ENCODE measurements around the gene SYNDIG1.
A peak's percentile ranks its signal among the peaks of the same experiment; 100 is the strongest.

Gene SYNDIG1

GRCh38 chr20:24658920-24659660 is 189.7 kb downstream of the SYNDIG1 start:
- DNase-seq (ENCODE audit: low spot score), result no peak

DNA sequence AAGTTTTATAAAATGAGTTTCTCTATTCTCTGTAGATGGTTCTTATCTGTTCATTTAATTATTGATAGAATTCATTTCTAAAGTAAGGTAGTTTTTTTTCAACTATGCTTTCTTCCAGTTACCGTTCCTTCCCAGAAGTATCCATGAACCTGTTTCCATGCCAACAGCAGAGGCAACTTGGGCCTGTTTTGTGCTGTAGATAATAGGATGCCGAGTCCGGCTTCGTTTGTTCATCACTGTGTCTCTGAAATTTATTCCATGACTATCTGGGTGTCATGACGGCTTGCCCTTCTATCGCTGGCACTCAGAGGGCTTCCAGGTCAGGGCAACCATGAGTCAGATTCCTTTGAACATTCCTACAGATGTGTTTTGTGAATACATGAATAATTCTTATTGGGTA is 190.4 kb downstream of the SYNDIG1 start:
- no peak for DNase-seq (ENCODE audit: low spot score)

DNA sequence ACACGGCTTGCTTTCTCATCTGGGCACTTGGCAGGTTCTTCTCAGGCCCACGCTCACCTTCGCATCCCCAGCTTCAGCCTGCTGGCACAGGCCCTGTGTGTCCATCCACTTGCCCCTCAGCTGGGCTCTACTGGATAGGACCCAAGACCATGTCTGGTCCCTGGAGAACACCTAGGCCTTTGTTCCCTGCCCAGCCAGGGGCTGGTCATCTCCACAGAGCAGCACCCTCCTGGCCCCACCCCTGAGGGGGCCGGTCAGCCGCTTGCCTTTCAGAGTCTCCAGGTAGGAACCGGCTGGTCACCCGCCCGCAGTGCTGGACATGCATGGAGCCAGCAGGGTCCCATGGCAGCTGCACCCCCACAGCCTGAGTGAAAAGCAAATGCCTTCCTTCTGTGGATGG is 191.2 kb downstream of the SYNDIG1 start:
- no peak for DNase-seq (ENCODE audit: low spot score)

DNA sequence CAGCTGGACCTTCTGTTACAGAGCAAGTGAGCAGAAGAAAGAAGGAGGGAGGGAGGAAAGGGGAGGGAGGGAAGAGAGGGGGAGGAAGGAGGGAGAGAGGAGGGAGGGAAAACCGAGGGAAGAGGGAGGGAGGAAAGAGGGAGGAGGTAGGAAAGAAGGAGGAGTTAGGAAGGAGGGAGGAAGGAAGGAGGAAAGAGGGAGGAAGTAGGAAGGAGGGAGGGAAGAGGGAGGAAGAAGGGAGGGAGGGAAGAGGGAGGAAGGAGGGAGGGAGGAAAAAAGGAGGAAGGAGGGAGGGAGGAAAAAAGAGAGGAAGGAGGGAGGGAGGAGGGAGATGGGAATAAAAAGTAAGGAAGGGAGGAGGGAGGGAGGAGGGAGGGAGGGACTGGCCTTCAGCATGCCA is 191.8 kb downstream of the SYNDIG1 start:
- DNase-seq (ENCODE audit: low spot score), result no peak

DNA sequence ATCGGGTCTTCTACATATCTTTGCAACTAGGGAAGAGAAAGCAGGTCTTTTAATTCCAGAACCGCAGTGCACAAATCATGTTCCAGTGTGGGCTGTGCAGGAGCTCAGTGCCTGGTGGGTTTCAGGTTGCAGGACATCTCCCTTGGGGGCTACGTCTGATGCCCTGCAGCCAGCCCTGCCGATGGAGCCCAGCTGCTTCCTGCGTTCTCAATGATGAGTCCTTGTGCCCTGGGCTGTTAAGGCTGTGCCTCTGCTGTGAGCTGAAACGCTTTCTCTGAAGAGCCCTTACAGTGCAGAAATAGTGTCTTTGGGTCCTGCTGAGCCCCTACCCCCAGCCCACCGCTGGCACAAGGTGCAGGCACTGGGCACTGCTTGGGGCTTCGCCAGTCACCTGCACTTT is 192.9 kb downstream of the SYNDIG1 start:
- no peak for DNase-seq (ENCODE audit: low spot score)

DNA sequence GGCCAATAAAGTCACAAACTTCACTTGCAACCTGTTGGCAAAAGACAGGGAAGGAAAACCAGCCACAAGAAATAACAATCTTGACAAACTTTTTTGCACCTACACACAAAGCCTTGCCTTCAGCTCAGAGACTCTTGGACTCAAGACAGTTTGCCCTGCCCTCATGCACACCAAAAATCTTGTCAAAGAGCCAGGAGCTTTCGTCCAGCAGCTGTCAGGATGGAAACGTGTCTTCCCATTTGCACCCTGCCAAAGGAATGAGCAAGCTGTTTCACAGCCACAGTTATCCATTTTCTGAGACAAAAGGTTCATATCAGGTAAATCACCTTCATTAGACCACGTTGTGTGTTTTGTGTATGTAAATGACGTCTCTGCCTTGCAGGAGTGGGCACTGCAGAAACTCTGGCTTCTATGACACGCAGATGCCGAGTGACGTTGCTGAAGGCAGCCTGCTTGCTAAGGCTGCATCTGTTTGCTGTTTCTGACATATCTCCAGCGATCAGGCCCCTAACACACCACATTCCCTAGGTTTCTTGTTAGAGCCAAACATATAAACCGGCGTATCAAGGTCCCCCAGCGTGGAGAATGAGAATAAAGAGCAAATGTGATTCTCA is 193.4 kb downstream of the SYNDIG1 start:
- DNase-seq (ENCODE audit: low spot score), result no peak

DNA sequence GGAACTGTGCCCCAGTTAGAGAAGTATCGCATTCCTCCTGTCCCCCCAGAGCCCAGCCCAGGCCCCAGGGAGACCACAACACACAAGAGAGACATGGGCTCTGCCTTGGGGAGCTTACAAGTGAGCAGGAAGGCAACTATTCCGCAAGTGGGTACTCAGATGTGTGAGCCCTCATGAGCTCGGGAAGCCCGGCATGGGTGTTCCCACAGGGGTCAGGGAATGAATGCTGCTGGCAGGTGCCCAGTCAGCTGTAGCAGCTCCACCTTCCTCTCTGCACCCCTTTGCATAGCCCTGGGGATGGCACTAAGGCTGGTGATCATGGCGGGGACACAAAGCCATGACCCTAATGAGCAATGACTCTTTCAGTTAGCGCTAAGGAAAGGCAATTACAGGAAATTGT is 194.1 kb downstream of the SYNDIG1 start:
- DNase-seq (ENCODE audit: low spot score), result no peak

- DNase-seq (ENCODE audit: low spot score), result no peak
Measured at GRCh38 chr20:24664266-24664986, 195.0 kb downstream of the SYNDIG1 start.

DNA sequence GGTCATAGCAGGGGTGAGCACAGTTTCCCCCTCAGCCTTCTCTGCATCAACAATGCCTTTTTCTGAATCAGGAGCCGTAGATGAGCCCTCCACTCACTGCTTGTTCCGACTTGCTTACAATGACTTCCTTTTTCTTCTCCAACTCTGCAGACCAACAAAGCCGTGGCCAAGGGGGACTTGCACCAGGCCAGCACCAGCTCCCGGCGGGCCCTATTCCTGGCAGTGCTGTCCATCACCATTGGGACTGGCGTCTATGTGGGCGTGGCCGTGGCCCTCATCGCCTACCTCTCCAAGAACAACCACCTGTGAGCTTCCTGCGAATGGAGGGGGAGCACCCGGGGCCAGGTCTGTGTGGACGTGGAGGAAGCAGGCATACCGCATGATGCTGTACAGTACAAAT is 195.8 kb downstream of the SYNDIG1 start:
- no peak for DNase-seq (ENCODE audit: low spot score)

GRCh38 chr20:24665741-24666191 is 196.3 kb downstream of the SYNDIG1 start:
- no peak for DNase-seq (ENCODE audit: low spot score)

DNA sequence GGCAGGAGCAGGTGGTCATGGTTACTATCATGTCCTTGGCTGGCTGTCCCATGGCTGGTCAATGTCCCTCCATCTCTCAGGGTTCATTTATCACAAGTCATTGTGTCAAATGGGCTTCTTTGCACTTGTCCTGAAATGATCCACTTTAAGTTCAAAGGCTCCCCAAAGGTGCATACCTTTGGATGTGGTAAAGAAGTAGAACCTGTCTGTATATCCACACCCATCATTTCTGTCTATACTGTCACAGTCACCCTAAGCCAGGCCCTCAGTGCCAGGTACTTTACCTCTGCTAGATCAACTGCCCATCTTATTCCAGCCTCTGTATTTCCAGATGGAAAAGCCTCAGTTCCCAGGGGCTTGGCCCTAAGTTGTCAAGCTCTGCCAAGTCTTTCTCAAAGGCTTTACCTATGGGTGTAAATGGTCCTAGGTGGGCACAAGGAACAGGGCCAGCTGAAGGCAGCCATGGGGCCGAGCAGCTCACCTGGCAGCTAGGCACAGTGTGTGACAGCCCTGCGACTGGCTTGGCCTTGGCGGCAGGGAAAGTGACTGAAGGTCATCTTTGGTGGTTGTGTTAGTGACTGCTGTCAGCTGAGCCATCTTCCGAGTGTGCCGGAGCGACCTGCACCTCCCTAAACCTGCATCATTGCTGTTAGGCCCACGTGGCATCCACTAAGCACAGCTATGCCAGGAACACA is 198.4 kb downstream of the SYNDIG1 start:
- DNase-seq (ENCODE audit: low spot score), result no peak

DNA sequence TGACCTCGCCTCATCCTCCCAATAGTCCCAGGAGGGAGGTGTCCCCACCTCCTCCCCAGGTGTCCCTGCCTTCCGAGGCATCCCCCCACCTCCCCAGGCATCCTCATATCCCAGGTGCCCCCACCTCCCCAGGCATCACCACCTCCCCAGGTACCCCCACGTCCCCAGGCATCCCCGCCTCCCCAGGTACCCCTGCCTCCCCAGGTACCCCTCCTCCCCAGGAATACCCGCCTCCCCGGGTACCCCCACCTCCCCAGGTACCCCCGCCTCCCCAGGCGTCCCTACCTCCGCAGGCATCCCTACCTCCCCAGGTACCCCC is 198.9 kb downstream of the SYNDIG1 start:
- no peak for DNase-seq (ENCODE audit: low spot score)

DNA sequence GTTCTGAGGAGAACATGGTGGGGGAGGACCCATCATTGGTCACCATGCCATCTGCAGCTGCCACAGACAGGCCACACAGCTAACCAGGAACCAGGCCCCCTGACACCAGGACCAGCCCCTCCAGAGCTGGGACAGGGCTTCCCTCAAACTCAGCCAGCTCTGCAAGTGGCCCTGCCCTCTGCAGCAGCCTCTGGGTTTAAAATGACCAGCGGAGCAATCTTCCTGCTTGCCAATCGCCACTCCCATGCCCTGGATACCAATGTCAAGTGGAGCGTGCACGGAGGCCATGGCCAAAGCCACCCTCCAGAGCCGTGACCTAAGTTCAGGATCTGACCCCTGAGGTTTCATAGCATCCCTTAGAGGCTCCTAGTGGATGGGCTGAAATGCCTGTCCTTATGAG is 199.4 kb downstream of the SYNDIG1 start:
- DNase-seq (ENCODE audit: low spot score), result no peak

- no peak for DNase-seq (ENCODE audit: low spot score)
Measured at GRCh38 chr20:24669701-24670100, 200.3 kb downstream of the SYNDIG1 start.

- DNase-seq (ENCODE audit: low spot score), result no peak
Measured at GRCh38 chr20:24670341-24670872, 201.0 kb downstream of the SYNDIG1 start.

GRCh38 chr20:24670981-24671380 is 201.6 kb downstream of the SYNDIG1 start:
- DNase-seq (ENCODE audit: low spot score), result no peak

DNA sequence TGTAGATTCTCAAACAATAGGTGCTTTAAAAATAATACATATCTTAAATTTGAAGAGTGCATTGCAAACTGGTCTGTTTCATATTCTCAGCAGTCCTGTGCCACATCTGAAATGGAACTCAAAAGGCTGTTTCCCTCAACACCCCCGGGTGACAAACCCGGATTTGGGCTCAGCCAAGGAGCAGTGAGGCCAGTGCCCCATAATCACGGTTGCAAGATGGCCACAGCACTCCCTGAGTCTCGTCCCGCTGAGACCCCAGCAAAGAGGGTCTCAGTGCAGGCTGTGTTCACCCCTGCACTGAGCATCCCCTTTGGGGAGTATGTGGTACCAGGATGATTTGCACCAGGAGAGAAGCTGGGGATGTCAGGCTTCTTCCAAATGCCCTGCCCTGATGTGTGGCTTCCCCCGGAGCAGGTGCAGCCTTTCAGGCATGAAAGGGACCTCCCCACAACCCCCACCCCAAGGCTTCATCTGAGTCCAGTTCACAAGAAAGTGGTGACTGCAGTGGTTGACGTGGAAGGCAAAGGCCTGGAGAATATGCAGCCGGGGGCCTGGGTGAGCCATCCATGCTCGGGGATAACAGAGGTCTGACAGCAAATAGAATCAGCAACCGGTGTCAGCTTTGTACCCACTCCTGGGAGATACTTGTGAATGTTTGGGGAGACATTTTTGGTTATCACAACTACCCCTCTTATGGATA is 202.9 kb downstream of the SYNDIG1 start:
- peak; percentile 72 for DNase-seq (ENCODE audit: low spot score)

- DNase-seq (ENCODE audit: low spot score), result peak; percentile 96
Measured at GRCh38 chr20:24672886-24673677, 203.7 kb downstream of the SYNDIG1 start.

DNA sequence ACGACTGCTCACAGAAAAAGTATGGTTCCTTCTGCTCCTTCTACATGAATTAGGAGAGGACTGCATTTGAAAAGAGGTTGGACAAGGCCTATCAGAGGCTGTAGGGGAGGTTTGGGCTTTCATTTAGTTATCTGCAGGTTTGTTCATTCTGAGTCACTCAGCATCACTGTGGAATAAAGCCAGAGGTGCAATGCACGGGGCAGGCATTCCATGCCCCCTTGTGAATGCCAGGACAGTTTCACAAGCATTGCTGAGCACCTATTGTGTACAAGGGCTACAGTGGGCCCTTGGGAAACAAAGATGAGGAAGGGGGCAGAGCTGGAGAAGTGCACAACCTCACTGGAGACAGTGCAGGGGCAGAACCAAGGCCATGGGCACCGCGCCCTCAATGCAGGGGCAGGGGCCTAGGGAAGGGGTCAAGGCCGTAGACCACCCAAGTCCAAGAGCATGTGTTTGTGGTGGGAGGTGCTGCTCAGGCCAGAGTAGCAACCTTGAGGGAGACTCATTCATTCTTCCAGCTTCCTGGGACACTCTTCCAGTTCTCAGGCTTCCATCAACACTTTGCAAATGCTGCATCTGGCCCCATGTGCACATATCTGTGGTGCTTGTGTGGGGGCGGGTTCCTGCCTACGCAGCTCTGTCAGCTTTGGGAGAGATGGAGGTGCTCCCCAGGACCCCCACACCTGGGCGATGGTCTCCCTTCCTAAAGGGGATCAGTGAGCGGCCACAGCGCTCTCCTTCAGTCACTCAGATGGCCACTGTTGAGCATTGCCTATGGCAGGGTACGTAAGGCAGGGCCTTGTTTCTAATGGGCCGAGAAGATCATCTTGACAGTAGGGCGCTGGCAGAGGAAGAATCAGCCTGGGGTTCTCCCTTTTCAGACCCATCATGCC is 204.5 kb downstream of the SYNDIG1 start:
- no peak for DNase-seq (ENCODE audit: low spot score)
